Left kidney (tissue), 2 donors: ENCODE measurements around the gene NRXN3. TPM values are rescaled to one million over a fixed set of nuclear protein-coding genes. Genes with fewer than 3 reads are reported as not detected.

ENCODE experiments used
- DNase-seq: peaks from one replicate; pipeline ENCODE4 v3.0.0-alpha.2; 2013
- polyA plus RNA-seq: library from polyadenylated mRNA; unstranded; fragments of 120-200 nt; gene quantifications from one replicate; pipeline ENCODE4 v1.2.1, GENCODE V29; 2013; ENCODE audit not compliant: insufficient read length

Gene NRXN3
- polyA plus RNA-seq, 1 donor: 9.0 TPM

- no peak for DNase-seq
These were observed 1374.0 kb downstream of the NRXN3 start for GRCh38 chr14:79543967-79544697.

- DNase-seq: no peak
These were observed 1374.5 kb downstream of the NRXN3 start for GRCh38 chr14:79544698-79545070.

- DNase-seq: no peak
These were observed 1378.7 kb downstream of the NRXN3 start for GRCh38 chr14:79548836-79549235.

- no peak for DNase-seq
These were observed 1379.3 kb downstream of the NRXN3 start for GRCh38 chr14:79549515-79549914.

GRCh38 chr14:79551523-79551922 is 1381.3 kb downstream of the NRXN3 start:
- no peak for DNase-seq

- no peak for DNase-seq
These were observed 1382.6 kb downstream of the NRXN3 start for GRCh38 chr14:79552778-79553177.

GRCh38 chr14:79554816-79555215 is 1384.6 kb downstream of the NRXN3 start:
- DNase-seq: no peak

GRCh38 chr14:79555429-79555828 is 1385.3 kb downstream of the NRXN3 start:
- DNase-seq: no peak

- no peak for DNase-seq
These were observed 1387.1 kb downstream of the NRXN3 start for GRCh38 chr14:79557309-79557708.

GRCh38 chr14:79562185-79562584 is 1392.0 kb downstream of the NRXN3 start:
- no peak for DNase-seq

- DNase-seq: no peak
These were observed 1394.2 kb downstream of the NRXN3 start for GRCh38 chr14:79564371-79564770.

- no peak for DNase-seq
These were observed 1397.1 kb downstream of the NRXN3 start for GRCh38 chr14:79567306-79567705.

GRCh38 chr14:79568594-79568993 is 1398.4 kb downstream of the NRXN3 start:
- DNase-seq: no peak

- no peak for DNase-seq
These were observed 1398.9 kb downstream of the NRXN3 start for GRCh38 chr14:79569072-79569471.

GRCh38 chr14:79570648-79571047 is 1400.5 kb downstream of the NRXN3 start:
- no peak for DNase-seq

- DNase-seq: no peak
These were observed 1401.2 kb downstream of the NRXN3 start for GRCh38 chr14:79571366-79571765.

GRCh38 chr14:79573486-79573885 is 1403.3 kb downstream of the NRXN3 start:
- no peak for DNase-seq

- DNase-seq: no peak
These were observed 1404.9 kb downstream of the NRXN3 start for GRCh38 chr14:79575032-79575431.

GRCh38 chr14:79576424-79576823 is 1406.3 kb downstream of the NRXN3 start:
- DNase-seq: no peak

- no peak for DNase-seq
These were observed 1408.3 kb downstream of the NRXN3 start for GRCh38 chr14:79578470-79578869.

- DNase-seq: no peak
These were observed 1410.2 kb downstream of the NRXN3 start for GRCh38 chr14:79580414-79580813.

GRCh38 chr14:79580906-79581305 is 1410.7 kb downstream of the NRXN3 start:
- no peak for DNase-seq

GRCh38 chr14:79581912-79582576 is 1411.9 kb downstream of the NRXN3 start:
- no peak for DNase-seq
